NCI-H146 (cell line): Measurements from ENCODE around the gene WRAP53.

Experiments
- DNase-seq: peaks from one replicate; lab custom pipeline; 2025; lab: John Stamatoyannopoulos, UW

The WRAP53 gene

GRCh38 chr17:7684851-7685532 lies 3.3 kb upstream of the WRAP53 start:
- no peak for DNase-seq

- DNase-seq, result peak; percentile 91
Observed at GRCh38 chr17:7685533-7686221, 2.6 kb upstream of the WRAP53 start.

- DNase-seq, result peak; percentile 87
Observed at GRCh38 chr17:7686222-7687071, 1.8 kb upstream of the WRAP53 start.

GRCh38 chr17:7687072-7687907 lies 987 bp upstream of the WRAP53 start, which contains the start of gene TP53:
Gene TP53 (minus strand): TSS chr17:7687490. CDS start chr17:7676594, 10,896 bp downstream.
- peak; percentile 92 for DNase-seq

GRCh38 chr17:7688808-7689316 lies 585 bp downstream of the WRAP53 start:
- DNase-seq, result no peak

- no peak for DNase-seq
Observed at GRCh38 chr17:7695586-7695985, 7.3 kb downstream of the WRAP53 start.

GRCh38 chr17:7697828-7698588 lies 9.7 kb downstream of the WRAP53 start:
- DNase-seq, result no peak

- DNase-seq, result no peak
Observed at GRCh38 chr17:7700510-7700909, 12.2 kb downstream of the WRAP53 start.

GRCh38 chr17:7701681-7702080 lies 13.4 kb downstream of the WRAP53 start:
- DNase-seq, result no peak

GRCh38 chr17:7702776-7703175 lies 14.5 kb downstream of the WRAP53 start:
- no peak for DNase-seq

GRCh38 chr17:7703584-7704479 lies 15.6 kb downstream of the WRAP53 start:
- peak; percentile 40 for DNase-seq

GRCh38 chr17:7704601-7705268 lies 16.5 kb downstream of the WRAP53 start, which contains the start of gene EFNB3:
Gene EFNB3 (plus strand): TSS chr17:7705202. CDS start chr17:7705599, 397 bp downstream.
- DNase-seq, result peak; percentile 63

- DNase-seq, result peak; percentile 32
Observed at GRCh38 chr17:7705269-7706255, 17.3 kb downstream of the WRAP53 start.

- no peak for DNase-seq
Observed at GRCh38 chr17:7706631-7707354, 18.5 kb downstream of the WRAP53 start.

- peak; percentile 10 for DNase-seq
Observed at GRCh38 chr17:7707446-7707845, 19.2 kb downstream of the WRAP53 start.

GRCh38 chr17:7707858-7708750 lies 19.8 kb downstream of the WRAP53 start:
- no peak for DNase-seq
